Hepatocyte (in vitro differentiated cells): ENCODE results near the gene POTEF.

ENCODE experiments used
- EZH2 ChIP-seq: fragments of 200-600 bp; sonication (generic); IDR thresholded peaks from 2 replicates; pipeline ENCODE4 v1.6.1; 2016; ENCODE audit warnings: antibody characterized with exemption, mild to moderate bottlenecking, borderline replicate concordance
- TF ChIP-seq, protein P1 (sequence below): fragments of 200-600 bp; sonication (generic); IDR thresholded peaks from 2 replicates; pipeline ENCODE4 v1.5.1; 2016; ENCODE audit warnings: antibody characterized with exemption, mild to moderate bottlenecking; ENCODE audit not compliant: poor library complexity

DNA sequence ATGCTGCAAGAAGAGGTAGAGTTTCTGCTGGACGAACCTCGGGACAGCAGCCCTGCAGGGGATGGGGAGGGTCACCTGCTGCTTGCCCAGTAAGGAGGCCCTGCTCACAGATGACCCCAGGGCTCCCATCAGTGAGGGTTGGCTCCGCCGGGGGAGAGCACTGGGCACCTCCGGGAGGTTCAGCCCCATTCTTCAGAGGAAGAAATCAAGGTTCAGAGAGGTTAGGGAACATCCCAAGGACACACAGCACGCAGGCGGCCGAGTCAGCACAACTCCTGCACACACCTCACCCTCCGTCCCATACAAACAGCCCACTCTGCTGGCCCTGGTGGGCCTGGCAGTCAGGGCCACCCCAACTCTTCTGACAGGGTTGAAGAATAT is 27.6 kb upstream of the POTEF start:
- TF ChIP-seq, protein P1, sequence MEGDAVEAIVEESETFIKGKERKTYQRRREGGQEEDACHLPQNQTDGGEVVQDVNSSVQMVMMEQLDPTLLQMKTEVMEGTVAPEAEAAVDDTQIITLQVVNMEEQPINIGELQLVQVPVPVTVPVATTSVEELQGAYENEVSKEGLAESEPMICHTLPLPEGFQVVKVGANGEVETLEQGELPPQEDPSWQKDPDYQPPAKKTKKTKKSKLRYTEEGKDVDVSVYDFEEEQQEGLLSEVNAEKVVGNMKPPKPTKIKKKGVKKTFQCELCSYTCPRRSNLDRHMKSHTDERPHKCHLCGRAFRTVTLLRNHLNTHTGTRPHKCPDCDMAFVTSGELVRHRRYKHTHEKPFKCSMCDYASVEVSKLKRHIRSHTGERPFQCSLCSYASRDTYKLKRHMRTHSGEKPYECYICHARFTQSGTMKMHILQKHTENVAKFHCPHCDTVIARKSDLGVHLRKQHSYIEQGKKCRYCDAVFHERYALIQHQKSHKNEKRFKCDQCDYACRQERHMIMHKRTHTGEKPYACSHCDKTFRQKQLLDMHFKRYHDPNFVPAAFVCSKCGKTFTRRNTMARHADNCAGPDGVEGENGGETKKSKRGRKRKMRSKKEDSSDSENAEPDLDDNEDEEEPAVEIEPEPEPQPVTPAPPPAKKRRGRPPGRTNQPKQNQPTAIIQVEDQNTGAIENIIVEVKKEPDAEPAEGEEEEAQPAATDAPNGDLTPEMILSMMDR: no peak
- no peak for TF ChIP-seq EZH2
